Liver (tissue), 9 donors: ENCODE data around the gene PARP14. TPM values are rescaled to one million over a fixed set of nuclear protein-coding genes. Genes with fewer than 3 reads are reported as not detected.

Source experiments
- DNase-seq: peaks from one replicate; pipeline ENCODE4 v3.0.0-alpha.2; 2017; ENCODE audit warnings: low spot score
- H3K27ac ChIP-seq, 2 donors: one replicate each; pipeline ENCODE4 v1.7.0; 2013; ENCODE audit warnings: inconsistent platforms in 2 of 2, low read length in 2 of 2, control low read depth in 1 of 2, low read depth in 1 of 2, mild to moderate bottlenecking in 1 of 2
- H3K27me3 ChIP-seq, 4 donors: one replicate each; pipeline versions ENCODE4 v1.6.1 to v1.7.0; 2013; ENCODE audit warnings: low read length in 3 of 4, inconsistent platforms in 1 of 4, mild to moderate bottlenecking in 1 of 4, moderate library complexity in 1 of 4; ENCODE audit not compliant: control insufficient read depth in 4 of 4, insufficient read depth in 4 of 4
- H3K36me3 ChIP-seq, 4 donors: one replicate each; pipeline versions ENCODE4 v1.6.1 to v1.7.0; 2013; ENCODE audit warnings: low read length in 3 of 4, mild to moderate bottlenecking in 3 of 4, low read depth in 1 of 4, moderate library complexity in 1 of 4; ENCODE audit not compliant: control insufficient read depth in 4 of 4, insufficient read depth in 3 of 4
- H3K4me1 ChIP-seq, 4 donors: one replicate each; pipeline versions ENCODE4 v1.6.1 to v1.7.0; 2013; ENCODE audit warnings: low read length in 3 of 4, mild to moderate bottlenecking in 3 of 4, moderate library complexity in 1 of 4; ENCODE audit not compliant: control insufficient read depth in 4 of 4, insufficient read depth in 4 of 4
- H3K4me3 ChIP-seq, 3 donors: one replicate each; pipeline versions ENCODE4 v1.6.1 to v1.7.0; 2013; ENCODE audit warnings: low read length in 3 of 3, control low read depth in 1 of 3, low read depth in 1 of 3, mild to moderate bottlenecking in 1 of 3
- H3K9ac ChIP-seq, 2 donors: one replicate each; pipeline ENCODE4 v1.7.0; 2013; ENCODE audit warnings: low read length in 2 of 2, mild to moderate bottlenecking in 2 of 2, moderate library complexity in 2 of 2, control low read depth in 1 of 2, low read depth in 1 of 2
- H3K9me3 ChIP-seq, 4 donors: one replicate each; pipeline versions ENCODE4 v1.6.1 to v1.7.0; 2013; ENCODE audit warnings: low read length in 3 of 4; ENCODE audit not compliant: control insufficient read depth in 4 of 4
- EGR1 ChIP-seq, 2 donors: IDR thresholded peaks; 2 replicates each; pipeline ENCODE4 v1.6.1; 2016 to 2018; ENCODE audit warnings: antibody characterized with exemption in 2 of 2, low read depth in 2 of 2
- FOXA1 ChIP-seq: IDR thresholded peaks from 2 replicates; pipeline ENCODE4 v1.6.1; 2016; ENCODE audit warnings: antibody characterized with exemption
- FOXA2 ChIP-seq: IDR thresholded peaks from 2 replicates; pipeline ENCODE4 v1.6.1; 2016; ENCODE audit warnings: antibody characterized with exemption
- GABPA ChIP-seq, 2 donors: IDR thresholded peaks in 1 of 2; conservative IDR thresholded peaks in 1 of 2; 2 replicates each; pipeline ENCODE4 v1.6.1; 2016; ENCODE audit warnings: antibody characterized with exemption in 2 of 2, mild to moderate bottlenecking in 1 of 2, moderate library complexity in 1 of 2
- HNF4A ChIP-seq, 2 donors: conservative IDR thresholded peaks; 2 replicates each; pipeline ENCODE4 v1.6.1; 2016; ENCODE audit warnings: antibody characterized with exemption in 2 of 2, mild to moderate bottlenecking in 2 of 2
- JUND ChIP-seq, 2 donors: IDR thresholded peaks; 2 replicates each; pipeline ENCODE4 v1.6.1; 2016; ENCODE audit warnings: antibody characterized with exemption in 2 of 2
- NR2F2 ChIP-seq: IDR thresholded peaks from 2 replicates; pipeline ENCODE4 v1.6.1; 2016; ENCODE audit warnings: antibody characterized with exemption
- RAD21 ChIP-seq, 2 donors: IDR thresholded peaks; 2 replicates each; pipeline ENCODE4 v1.6.1; 2016; ENCODE audit warnings: antibody characterized with exemption in 2 of 2, mild to moderate bottlenecking in 2 of 2
- RXRA ChIP-seq, 2 donors: IDR thresholded peaks; 2 replicates each; pipeline ENCODE4 v1.6.1; 2017 to 2018; ENCODE audit warnings: antibody characterized with exemption in 2 of 2, mild to moderate bottlenecking in 1 of 2
- SP1 ChIP-seq: IDR thresholded peaks from 2 replicates; pipeline ENCODE4 v1.6.1; 2018; ENCODE audit warnings: antibody characterized with exemption, mild to moderate bottlenecking
- TAF1 ChIP-seq: conservative IDR thresholded peaks from 2 replicates; pipeline ENCODE4 v1.6.1; 2016; ENCODE audit warnings: antibody characterized with exemption, mild to moderate bottlenecking
- YY1 ChIP-seq: IDR thresholded peaks from 2 replicates; pipeline ENCODE4 v1.6.1; 2016; ENCODE audit warnings: antibody characterized with exemption, mild to moderate bottlenecking
- WGBS: extraction: QIAGEN DNeasy Blood & Tissue Kit; methylation state at CpG from one replicate; pipeline ENCODE4 v1.1.7; 2013; 5-methylcytosine and 5-hydroxymethylcytosine counted together
- polyA plus RNA-seq, 2 donors: library from polyadenylated mRNA; stranded (reverse) in 1 of 2; unstranded in 1 of 2; fragments of 200-250 nt in 1 of 2; fragments of >200 nt in 1 of 2; fragmentation: Nextera tagmentation in 1 of 2; extraction: Ambion mirVana in 1 of 2; gene quantifications; one replicate each; pipeline versions ENCODE4 v1.2.1 to v1.2.3, GENCODE V29; 2013 to 2015
- total RNA-seq, 2 donors: library from RNA; depleted of rRNA; stranded (reverse); fragments of >200 nt; gene quantifications; one replicate each; pipeline ENCODE4 v1.2.3, GENCODE V29; 2014
- TF ChIP-seq, protein P1 (sequence below): fragments of 150-350 bp; IDR thresholded peaks from 2 replicates; pipeline ENCODE4 v1.5.1; 2017; ENCODE audit warnings: improper control_type of control experiment, low read depth, low read length; ENCODE audit not compliant: missing input control
- TF ChIP-seq, protein P2 (sequence below): IDR thresholded peaks from 2 replicates; pipeline ENCODE4 v1.6.1; 2016; ENCODE audit warnings: antibody characterized with exemption, mild to moderate bottlenecking
- TF ChIP-seq, protein P3 (sequence below): IDR thresholded peaks from 2 replicates; pipeline ENCODE4 v1.6.1; 2016; ENCODE audit warnings: antibody characterized with exemption
- TF ChIP-seq, protein P4 (sequence below): IDR thresholded peaks from 2 replicates; pipeline ENCODE4 v1.6.1; 2016; ENCODE audit warnings: antibody characterized with exemption
- TF ChIP-seq, protein P5 (sequence below): IDR thresholded peaks from 2 replicates; pipeline ENCODE4 v1.6.1; 2016; ENCODE audit warnings: antibody characterized with exemption
- donor health status: healthy.
- donor health status: healthy.
- donor health status: healthy.
- donor health status: healthy.
- donor health status: healthy.

Gene PARP14
- total and polyA plus RNA-seq, 4 donors = 13.1 to 79.7 (median 23.4) TPM

DNA sequence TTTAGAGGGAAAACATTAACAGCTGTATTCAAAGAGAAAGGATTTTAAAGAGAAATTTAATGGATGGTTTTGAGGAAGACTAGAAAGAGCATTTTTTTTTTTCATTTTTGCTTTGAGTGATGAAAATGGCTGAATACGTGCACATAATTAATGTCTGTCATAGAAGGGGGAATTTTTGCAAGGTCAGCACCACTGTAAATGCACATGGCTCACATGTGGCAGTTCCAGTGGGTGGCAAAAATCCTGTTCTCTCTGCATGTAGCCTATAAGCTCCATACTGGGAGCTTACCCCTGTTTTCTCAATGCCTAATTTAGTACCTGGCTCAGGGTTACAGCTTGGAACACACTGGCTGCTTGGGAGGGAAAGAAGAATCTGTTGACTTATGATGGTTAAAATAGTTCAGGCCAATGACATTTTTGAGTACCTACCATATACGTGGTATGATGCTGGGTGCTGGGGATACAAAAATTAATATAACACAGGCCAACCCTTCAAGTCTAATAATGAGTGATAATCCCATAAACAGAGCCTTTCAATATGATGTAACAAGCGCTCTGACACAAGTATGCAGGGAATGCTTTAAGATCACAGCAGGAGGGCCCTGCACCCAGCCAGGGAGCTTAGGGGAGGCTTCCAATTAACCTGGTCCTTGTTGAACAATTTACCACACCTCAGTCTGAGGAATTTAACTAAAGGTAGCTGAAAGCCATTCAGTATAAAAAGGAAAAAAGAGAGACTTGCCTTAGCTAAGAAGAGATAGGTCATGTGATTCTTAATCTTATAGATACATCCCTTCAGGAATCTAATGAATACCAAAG lies 80.0 kb downstream of the PARP14 start:
- Histone ChIP-seq H3K36me3 (peaks cover 0 to 2% (median 0%) of the 10 kb centered on the region in 4 donors), H3K9ac (no peak overlapping the region), H3K4me3 (no peak overlapping the region), H3K4me1 (peaks cover 0 to 6% (median 2%) of the 10 kb centered on the region in 4 donors), H3K27me3 (no peaks in the 10 kb centered on the region), H3K27ac (no peak overlapping the region), H3K9me3 (no peaks in the 10 kb centered on the region)
- TF ChIP-seq NR2F2 (no peak), YY1 (no peak), SP1 (no peak), EGR1 (IDR thresholded peaks at IDR 0.05; ENCODE audit: low read depth in 2 of 2) (no peak), FOXA1 (no peak), TAF1 (no peak), GABPA (IDR thresholded peaks at IDR 0.05 in 1 of 2, conservative IDR thresholded peaks at IDR 0.05 in 1 of 2) (no peak), RAD21 (IDR thresholded peaks at IDR 0.05) (no peak), RXRA (IDR thresholded peaks at IDR 0.05) (no peak), FOXA2 (no peak), JUND (IDR thresholded peaks at IDR 0.05) (no peak), HNF4A (conservative IDR thresholded peaks at IDR 0.05) (no peak)
- TF ChIP-seq, protein P1, sequence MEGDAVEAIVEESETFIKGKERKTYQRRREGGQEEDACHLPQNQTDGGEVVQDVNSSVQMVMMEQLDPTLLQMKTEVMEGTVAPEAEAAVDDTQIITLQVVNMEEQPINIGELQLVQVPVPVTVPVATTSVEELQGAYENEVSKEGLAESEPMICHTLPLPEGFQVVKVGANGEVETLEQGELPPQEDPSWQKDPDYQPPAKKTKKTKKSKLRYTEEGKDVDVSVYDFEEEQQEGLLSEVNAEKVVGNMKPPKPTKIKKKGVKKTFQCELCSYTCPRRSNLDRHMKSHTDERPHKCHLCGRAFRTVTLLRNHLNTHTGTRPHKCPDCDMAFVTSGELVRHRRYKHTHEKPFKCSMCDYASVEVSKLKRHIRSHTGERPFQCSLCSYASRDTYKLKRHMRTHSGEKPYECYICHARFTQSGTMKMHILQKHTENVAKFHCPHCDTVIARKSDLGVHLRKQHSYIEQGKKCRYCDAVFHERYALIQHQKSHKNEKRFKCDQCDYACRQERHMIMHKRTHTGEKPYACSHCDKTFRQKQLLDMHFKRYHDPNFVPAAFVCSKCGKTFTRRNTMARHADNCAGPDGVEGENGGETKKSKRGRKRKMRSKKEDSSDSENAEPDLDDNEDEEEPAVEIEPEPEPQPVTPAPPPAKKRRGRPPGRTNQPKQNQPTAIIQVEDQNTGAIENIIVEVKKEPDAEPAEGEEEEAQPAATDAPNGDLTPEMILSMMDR = no peak
- TF ChIP-seq, protein P2, sequence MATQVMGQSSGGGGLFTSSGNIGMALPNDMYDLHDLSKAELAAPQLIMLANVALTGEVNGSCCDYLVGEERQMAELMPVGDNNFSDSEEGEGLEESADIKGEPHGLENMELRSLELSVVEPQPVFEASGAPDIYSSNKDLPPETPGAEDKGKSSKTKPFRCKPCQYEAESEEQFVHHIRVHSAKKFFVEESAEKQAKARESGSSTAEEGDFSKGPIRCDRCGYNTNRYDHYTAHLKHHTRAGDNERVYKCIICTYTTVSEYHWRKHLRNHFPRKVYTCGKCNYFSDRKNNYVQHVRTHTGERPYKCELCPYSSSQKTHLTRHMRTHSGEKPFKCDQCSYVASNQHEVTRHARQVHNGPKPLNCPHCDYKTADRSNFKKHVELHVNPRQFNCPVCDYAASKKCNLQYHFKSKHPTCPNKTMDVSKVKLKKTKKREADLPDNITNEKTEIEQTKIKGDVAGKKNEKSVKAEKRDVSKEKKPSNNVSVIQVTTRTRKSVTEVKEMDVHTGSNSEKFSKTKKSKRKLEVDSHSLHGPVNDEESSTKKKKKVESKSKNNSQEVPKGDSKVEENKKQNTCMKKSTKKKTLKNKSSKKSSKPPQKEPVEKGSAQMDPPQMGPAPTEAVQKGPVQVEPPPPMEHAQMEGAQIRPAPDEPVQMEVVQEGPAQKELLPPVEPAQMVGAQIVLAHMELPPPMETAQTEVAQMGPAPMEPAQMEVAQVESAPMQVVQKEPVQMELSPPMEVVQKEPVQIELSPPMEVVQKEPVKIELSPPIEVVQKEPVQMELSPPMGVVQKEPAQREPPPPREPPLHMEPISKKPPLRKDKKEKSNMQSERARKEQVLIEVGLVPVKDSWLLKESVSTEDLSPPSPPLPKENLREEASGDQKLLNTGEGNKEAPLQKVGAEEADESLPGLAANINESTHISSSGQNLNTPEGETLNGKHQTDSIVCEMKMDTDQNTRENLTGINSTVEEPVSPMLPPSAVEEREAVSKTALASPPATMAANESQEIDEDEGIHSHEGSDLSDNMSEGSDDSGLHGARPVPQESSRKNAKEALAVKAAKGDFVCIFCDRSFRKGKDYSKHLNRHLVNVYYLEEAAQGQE = no peak
- TF ChIP-seq, protein P3, sequence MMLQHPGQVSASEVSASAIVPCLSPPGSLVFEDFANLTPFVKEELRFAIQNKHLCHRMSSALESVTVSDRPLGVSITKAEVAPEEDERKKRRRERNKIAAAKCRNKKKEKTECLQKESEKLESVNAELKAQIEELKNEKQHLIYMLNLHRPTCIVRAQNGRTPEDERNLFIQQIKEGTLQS = no peak
- TF ChIP-seq, protein P4, sequence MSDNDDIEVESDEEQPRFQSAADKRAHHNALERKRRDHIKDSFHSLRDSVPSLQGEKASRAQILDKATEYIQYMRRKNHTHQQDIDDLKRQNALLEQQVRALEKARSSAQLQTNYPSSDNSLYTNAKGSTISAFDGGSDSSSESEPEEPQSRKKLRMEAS = no peak
- TF ChIP-seq, protein P5, sequence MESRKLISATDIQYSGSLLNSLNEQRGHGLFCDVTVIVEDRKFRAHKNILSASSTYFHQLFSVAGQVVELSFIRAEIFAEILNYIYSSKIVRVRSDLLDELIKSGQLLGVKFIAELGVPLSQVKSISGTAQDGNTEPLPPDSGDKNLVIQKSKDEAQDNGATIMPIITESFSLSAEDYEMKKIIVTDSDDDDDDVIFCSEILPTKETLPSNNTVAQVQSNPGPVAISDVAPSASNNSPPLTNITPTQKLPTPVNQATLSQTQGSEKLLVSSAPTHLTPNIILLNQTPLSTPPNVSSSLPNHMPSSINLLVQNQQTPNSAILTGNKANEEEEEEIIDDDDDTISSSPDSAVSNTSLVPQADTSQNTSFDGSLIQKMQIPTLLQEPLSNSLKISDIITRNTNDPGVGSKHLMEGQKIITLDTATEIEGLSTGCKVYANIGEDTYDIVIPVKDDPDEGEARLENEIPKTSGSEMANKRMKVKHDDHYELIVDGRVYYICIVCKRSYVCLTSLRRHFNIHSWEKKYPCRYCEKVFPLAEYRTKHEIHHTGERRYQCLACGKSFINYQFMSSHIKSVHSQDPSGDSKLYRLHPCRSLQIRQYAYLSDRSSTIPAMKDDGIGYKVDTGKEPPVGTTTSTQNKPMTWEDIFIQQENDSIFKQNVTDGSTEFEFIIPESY = no peak
- WGBS = 88% methylated on average over 3 of the region's 3 CpGs
- no peak for DNase-seq
